Omental fat pad (tissue), 4 donors: ENCODE data around the gene RASSF5. TPM values are rescaled to one million over a fixed set of nuclear protein-coding genes. Genes with fewer than 3 reads are reported as not detected.
A peak's percentile ranks its signal among the peaks of the same experiment; 100 is the strongest.

Source experiments
- ATAC-seq: fragments of 150-250 bp; one replicate; pipeline ENCODE4 v1.9.1; 2016; ENCODE audit warnings: mild to moderate bottlenecking, moderate library complexity; ENCODE audit not compliant: low FRiP score
- DNase-seq: peaks from one replicate; pipeline ENCODE4 v3.0.0-alpha.2; 2019; ENCODE audit warnings: low spot score
- CTCF ChIP-seq, 3 donors: fragments of 450-650 bp; IDR thresholded peaks; one replicate each; pipeline ENCODE4 v1.5.1; 2016 to 2017; ENCODE audit warnings: antibody characterized with exemption in 3 of 3, mild to moderate bottlenecking in 3 of 3, moderate library complexity in 2 of 3
- total RNA-seq, 4 donors: library from RNA; depleted of rRNA; stranded (reverse); fragments of >200 nt; gene quantifications; one replicate each; pipeline ENCODE4 v1.1.0, GENCODE V29; 2016

The RASSF5 gene
- total RNA-seq, 4 donors from 2014 or later: 9.7 to 16.1 (median 10.8) TPM

GRCh38 chr1:206489980-206490770 is 17.2 kb upstream of the RASSF5 start:
- DNase-seq (peak; percentile 82), ATAC-seq (peak; percentile 70)
- TF ChIP-seq CTCF (IDR thresholded peaks at IDR 0.05): peak in 2 of 3 donors; percentile 52 to 64

- no peak for DNase-seq
- no peak for ATAC-seq
- TF ChIP-seq CTCF (IDR thresholded peaks at IDR 0.05): no peak
Measured at GRCh38 chr1:206490771-206491405, 16.4 kb upstream of the RASSF5 start.

- no peak for TF ChIP-seq CTCF (IDR thresholded peaks at IDR 0.05)
- ATAC-seq (no peak), DNase-seq (no peak)
Measured at GRCh38 chr1:206491616-206492015, 15.7 kb upstream of the RASSF5 start.

DNA sequence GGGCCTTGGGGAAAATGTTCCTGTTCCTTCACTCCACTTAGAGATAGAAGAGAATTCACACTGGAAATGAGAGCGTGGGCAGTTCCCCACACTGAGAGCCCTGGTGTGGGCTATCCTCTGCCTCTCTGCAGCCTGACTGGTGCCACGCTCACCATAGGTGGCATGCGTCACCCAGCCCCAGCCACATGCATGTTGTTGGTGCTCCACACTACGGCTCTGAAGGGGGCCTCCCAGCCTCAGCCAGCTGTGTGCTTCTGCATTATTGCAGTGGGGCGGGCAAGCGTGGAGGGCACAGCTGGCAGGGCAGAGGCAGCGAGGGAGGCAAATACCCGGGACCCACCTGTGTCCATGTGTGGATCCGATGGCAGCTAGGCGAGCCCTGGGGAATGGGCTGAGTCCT is 14.7 kb upstream of the RASSF5 start:
- no peak for DNase-seq
- no peak for ATAC-seq
- TF ChIP-seq CTCF (IDR thresholded peaks at IDR 0.05): no peak

- DNase-seq: no peak
- no peak for ATAC-seq
- no peak for TF ChIP-seq CTCF (IDR thresholded peaks at IDR 0.05)
Measured at GRCh38 chr1:206493279-206493678, 14.1 kb upstream of the RASSF5 start.

- TF ChIP-seq CTCF (IDR thresholded peaks at IDR 0.05): no peak
- DNase-seq (no peak), ATAC-seq (no peak)
Measured at GRCh38 chr1:206495011-206495461, 12.3 kb upstream of the RASSF5 start.
